Stimulated activated CD4-positive, alpha-beta T cell treated with anti-CD3 and anti-CD28 coated beads, Interleukin-1b, Interleukin-23, amount 100 ng/mL, for 1 hour (primary cell): ENCODE results near the gene DCST1.

Experiments
- DNase-seq, 2 donors: peaks; one replicate each; pipeline ENCODE4 v3.0.0-alpha.2; 2020; ENCODE audit warnings: low read depth in 2 of 2

DCST1 gene

DNA sequence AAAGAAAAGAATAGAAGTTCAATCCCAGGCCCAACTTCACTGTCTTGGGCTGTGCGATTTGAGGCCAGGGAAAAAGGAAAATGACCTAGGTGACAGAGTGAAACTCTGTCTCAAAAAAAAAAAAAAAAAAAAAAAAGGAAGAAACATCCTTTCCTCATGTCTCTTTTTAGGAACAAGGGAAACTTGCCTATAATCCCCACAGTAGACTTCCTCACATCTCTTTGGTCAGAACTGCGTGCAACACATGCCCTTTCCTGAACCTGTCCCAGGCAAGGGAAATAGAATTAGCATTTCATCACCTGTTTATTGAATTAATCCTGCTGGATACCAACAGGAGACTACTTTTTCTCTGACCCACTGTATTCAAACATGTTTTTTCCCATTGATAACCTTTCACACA lies 2.3 kb downstream of the DCST1 start:
- no peak for DNase-seq

DNA sequence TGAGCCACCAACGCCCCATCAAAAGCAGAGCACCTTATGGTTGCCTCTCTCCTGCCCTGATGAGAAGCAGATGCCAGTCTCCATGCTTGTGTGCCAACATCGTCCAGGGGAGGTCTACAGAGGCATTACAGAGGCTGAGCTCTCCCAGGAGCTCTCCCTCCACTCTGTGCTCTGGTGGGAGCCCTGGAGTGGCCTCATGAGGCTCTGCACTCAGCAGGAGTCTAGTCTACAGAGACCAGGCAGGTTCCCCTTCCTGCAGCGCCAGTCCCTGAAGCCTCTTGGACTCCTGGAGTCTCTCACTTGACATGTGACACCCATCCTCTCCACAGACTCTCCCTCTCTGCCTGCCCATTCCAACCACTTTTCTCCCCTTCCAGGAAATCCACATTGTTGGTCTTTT lies 3.4 kb downstream of the DCST1 start:
- no peak for DNase-seq

DNA sequence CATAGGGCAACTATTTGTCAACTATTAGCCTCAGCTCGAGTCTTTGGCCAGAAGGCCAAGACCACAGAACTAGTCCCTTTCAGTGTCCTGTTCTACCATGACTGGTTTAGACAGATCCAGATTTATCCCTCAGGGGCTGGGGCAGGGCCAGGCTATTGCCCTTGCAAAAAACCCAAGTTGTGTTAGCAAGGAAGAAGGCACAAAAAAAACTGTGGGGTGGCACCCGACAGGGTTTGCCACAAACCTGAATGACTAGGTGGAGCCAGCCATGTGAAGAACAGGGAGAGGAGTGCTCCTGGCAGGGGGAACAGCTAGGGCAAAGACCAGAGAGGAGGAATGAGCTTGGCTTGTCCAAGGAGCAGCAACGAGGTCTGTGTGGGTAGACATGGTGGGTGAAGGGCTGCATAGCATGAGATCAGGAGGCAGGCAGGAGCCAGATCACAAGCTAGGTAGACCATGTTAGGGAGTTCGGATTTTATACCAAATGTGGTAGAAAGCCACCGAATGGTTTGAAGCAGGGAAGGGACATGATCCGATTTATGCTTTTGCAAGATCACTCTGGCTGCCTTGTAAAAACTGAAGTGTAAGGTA lies 4.3 kb downstream of the DCST1 start:
- no peak for DNase-seq

DNA sequence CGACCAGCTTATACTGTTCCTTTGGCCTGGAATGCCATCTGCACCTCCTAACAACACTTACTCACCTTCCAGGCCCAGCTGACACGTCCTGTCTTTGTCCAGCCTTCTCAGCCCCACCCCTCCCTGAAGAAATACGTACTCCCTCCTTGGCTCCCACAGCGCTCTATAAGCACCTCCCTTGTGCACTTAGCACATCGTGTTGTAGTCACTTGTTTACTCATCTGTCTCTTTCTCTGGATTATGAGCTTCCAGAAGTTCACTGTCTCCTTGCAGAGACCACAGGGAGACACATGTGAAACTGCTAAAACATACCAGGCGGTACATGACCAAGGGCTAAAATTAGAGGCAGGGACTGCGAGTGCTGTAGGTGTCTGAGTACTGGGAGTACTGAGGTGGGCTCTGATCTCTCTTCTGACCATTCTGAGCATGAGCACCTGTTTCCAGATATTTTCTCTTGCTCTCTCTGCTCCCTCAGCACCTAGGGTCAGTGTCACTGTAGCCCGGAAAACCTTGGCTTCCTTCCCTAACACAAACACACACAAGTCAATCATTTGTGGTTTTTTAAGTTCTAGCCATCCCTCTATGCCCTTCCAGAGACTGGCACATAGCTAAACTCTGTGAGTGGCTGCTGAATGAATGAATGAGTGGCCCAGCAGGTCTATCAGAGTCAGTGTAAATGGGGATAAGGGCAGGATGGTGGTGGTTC lies 5.1 kb downstream of the DCST1 start:
- no peak for DNase-seq

DNA sequence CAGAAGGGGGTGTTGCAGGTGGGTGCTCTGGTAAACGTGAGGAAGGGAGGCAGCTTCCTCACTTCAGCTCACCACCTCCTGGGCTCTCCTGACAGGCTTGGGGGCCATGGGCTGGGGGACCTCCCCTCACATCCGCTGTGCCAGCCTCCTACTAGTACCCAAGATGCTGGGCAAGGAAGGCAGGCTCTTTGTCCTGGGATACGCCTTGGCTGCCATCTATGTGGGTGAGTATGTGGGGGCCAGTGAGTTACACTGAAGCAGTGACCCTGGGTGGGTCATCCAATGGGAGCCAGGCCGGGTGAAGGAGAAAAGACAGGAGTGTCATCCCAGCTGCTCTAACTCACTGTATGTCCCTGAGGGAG lies 5.7 kb downstream of the DCST1 start:
- DNase-seq = no peak

DNA sequence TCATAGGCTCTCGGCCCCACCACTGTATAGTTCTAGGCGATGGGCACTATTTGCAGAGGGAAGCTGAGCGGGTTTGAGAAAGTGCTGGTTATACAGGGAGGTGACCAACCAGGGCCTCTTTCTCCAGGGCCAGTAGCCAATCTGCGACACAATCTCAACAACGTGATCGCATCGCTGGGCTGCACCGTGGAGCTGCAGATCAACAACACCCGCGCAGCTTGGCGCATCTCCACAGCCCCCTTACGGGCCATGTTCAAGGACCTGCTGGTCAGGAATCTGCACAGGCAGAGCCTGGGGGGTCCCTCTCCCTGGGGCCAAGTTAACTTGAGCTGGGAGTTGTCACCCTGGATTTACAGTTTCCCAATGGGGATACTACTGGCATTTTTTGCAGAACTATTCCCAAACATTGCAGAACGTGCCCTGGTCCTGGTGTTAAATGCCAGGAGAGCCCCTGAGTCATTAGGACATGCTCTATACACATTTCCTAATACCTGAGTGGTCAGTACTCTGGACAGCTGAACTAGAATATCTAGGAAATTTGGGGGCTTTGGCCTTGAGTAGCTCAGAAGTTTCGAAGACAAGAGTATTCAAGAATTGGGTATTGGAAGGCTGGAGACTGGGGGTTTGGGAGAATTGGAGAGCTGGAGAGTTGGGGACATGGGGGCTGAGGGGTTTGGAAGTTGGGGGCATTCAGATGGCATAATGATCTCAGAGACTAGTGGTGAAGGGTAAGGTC lies 6.9 kb downstream of the DCST1 start:
- DNase-seq = no peak

DNA sequence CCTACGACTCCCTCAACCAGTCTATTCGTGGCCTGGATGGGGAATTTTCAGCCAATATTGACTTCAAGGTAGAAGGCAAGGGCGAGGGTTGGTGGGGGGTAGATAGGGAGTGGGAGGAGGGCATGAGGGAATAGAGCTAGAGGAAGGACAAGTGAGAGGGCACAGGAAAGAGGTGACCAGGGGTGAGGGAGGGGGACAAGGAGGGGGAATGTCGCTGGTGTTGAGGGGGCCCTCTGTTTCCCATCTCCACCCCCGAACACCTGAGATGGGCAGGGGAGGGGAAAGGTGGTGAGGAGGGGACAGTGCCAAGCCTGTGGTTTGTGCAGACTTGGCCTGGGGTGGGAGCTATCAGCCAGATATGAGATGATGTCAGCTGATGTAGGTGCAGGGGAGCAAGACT lies 9.2 kb downstream of the DCST1 start:
- no peak for DNase-seq

DNA sequence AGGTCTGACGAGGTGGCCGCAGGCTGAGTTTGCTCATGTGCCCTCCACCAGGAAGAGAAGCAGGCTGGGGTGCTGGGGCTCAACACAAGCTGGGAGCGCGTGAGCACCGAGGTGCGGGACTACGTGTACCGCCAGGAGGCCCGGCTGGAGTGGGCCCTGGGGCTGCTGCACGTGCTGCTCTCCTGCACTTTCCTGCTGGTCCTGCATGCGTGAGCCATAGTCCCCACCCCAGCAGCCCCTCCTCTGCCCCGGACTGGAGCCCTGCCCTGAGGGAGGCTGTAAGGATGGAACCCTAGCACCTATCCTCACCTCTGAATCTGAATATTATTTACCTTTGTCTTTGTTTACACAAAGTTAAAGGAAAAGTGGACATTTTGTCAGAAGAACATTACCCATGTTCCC lies 9.7 kb downstream of the DCST1 start:
- DNase-seq = no peak

DNA sequence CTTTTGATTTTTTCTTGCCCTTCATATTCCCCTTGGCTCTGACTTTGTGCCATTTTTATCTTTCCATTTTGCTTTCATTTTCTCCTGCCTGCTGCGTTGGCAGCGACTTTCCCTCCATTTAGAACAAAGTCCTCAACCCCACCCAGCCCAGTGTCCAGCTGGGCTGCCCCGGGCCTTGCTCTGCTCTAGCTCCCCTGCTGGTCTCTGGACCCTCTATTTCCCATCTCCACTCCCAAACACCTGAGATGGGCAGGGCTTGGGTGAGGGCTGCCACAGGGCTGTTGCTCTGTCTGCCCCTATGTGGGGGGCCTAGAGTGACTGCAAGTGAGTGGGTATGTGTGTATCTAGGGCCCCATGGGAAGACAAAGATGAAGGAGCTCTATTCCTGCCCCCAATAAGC lies 10.2 kb downstream of the DCST1 start:
- DNase-seq = no peak

DNA sequence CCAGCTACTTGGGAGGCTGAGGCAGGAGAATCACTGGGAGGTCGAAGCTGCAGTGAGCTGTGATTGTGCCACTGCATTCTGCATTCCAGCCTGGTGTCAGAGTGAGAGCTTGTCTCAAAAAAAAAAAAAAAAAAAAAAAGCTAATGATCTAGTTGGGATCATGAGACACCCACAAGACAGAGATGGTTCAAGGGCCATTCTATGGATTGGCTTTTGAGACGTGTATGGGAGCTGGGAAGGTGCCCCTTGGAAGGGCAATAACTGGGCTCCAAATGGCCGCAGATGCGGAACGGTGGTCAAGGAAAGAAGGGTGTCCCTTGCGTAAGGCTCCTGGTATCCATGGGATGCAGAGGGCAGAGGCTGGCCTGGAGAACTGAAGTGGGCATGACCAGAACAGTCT lies 10.7 kb downstream of the DCST1 start:
- DNase-seq = no peak

DNA sequence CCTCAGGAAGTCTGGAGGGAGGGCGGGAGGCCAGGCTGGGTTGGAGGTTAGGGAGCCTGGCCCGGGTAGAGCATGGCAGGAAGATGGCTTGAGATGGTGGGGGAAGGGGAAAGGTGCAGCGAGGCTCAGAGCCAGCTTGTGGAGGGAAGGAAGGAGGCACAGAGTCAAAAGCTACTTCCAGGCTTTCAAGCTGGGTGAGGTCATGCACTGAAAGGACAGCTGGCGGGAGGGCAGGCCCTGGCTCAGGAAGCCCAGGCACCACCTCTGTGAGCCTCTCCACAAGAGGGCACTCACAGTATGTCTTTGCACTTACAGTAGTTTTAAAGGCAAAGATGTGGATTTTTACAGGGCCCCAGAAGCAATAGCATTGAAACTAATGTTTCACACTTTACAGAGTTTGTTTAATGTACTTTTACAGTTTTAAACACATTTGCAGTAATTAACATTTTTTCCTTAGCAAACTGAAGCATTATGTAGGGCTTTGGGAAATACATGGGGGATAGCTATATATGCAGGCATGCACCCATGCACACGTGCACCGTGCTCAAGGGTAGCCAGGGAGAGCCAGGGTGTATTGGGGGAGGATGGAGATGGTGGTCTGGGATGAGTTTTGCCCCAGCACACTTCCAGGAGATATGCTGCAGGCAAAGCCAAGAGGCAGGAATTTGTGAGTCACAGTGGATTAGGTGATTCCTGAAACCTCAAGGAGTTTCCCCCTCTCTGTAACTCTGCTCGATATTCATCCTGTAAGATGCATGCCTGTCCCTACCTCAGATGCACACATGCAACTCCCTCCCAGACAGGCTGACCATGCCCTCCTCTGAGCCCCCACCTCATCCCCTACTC lies 11.4 kb downstream of the DCST1 start:
- DNase-seq = peak in 1 of 2 donors; percentile 25

DNA sequence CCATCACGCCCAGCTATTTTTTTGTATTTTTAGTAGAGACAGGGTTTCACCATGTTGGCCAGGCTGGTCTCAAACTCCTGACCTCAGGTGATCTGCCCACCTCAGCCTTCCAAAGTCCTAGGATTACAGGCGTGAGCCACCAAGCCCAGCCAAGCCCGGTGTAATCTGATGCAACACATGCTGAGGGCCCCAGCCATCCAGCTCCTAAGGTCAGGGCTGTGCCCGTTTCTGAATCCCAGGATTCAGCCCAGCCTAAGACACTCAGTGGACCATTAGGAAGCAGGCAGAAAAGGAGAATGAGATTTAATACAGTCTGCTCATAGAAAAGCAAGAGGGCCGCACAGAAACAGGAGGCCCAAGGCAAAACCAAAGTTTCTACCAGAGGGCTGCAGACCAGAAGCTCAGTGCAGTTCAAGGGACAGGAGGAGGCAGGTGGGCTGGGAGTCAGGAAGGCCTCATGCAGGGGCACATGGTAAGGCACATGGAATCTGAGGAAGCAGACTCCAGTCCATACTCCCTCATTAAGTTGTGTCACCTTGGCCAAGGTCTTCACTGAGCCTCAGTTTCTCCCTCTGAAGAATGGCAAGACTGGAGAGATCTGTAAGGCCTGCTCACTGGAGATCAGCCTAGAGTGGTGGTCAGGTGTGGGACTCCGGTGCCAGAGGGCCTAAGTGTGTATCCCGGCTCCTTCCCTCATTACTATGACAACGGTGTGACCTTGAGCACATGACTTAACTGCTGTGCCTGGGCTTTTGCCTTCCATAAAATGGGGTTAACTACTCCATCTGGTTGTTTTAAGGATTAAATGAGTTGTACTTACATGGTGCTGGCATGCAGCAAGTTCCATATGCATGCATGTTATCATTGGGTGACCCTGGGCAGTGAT lies 15.1 kb downstream of the DCST1 start:
- DNase-seq = no peak

DNA sequence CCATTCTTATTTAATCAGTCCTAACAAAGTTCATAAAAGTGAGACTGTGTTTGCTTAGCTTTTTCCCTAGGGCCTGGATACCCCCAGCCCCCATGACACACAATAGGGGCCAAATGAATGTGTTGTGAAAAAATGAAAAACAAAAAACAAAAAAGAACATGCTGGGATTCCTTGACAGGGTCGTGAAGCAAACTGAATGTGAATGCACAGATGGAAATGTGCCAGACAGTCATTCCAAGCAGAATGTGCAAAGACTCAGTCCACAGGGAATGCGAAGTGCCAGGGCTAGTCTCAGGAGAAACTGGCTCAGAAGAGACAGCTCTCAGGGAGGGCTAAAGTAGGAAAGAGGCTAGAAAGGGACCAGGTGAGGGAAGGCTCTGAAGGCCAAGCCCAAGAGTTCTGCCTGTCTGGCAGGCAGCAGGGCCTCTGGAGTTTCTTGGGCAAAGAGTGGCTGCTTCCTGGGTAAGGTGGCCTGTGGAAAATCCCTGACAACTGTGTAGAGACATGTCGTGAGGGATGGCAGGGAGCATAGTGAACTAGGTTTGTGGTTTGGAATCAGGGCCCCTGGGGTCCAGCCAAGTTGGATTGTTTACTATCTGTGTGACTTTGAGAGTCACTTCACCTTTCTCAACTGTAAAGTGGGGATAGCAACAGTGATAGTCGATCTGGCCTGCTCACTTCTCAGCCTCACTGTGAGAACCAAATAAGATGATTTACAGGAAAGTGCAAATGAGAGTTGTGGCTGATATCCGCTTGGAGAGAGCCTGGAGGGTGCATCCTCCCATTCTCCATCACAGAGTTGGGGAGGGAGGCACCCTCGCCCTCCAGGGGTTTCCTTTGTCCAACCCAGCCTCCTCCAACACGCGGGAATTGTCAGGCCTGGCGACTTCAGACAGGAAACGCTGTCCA lies 16.3 kb downstream of the DCST1 start:
- DNase-seq = no peak

DNA sequence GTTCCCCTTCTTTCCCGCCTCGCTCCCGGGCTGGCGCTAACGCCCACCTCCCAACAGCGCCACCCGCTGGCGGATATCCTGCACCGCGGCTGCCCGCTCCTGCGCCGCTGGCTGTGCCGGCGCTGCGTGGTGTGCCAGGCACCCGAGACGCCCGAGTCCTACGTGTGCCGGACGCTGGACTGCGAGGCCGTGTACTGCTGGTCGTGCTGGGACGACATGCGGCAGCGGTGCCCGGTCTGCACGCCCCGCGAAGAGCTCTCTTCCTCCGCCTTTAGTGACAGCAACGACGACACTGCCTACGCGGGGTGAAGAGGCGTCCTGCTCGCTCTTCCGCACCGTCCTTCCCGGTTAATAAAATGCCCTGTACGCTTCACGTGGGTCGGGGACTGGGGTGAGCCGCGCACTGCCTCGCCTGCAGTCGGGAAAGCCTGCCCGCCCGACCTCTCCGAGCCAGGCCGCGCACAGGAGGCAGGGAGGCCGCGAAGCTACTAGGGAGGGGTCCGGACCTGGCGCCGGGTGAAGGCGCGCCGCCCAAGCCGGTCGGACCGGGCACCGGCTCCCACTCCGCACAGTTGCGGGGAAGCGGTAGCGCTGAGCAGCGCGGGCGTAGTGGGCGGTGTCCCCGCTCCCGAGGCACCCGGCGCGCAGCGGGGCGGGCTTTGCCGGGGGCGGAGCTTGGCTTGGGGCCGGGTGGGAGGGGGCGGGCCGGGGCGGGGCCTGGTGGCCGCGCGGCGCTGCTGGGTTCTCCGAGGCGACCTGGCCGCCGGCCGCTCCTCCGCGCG lies 17.1 kb downstream of the DCST1 start, which contains the start of gene ADAM15:
Gene ADAM15 (plus strand): TSS at position 757 of the 782 bp plus-strand sequence. CDS start 71 bp downstream, outside the sequence.
- peak; percentile 41 to 64 for DNase-seq

DNA sequence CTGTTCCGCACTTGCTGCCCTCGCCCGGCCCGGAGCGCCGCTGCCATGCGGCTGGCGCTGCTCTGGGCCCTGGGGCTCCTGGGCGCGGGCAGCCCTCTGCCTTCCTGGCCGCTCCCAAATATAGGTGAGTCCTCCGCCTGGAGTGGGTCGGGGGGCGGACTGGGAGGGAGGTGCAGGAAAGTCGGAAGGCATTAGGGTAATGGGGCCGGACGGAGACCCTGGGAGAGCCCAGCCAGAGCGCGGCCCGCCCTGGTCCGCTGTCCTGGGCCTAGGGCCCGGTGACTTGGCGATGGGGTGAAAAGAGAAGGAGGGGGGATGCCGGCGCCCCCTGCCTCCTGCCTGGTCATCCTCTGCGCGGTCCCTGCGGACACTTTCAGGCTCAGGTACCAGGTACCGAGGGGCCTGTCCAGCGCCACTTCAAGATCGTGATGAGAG lies 17.7 kb downstream of the DCST1 start:
- no peak for DNase-seq

DNA sequence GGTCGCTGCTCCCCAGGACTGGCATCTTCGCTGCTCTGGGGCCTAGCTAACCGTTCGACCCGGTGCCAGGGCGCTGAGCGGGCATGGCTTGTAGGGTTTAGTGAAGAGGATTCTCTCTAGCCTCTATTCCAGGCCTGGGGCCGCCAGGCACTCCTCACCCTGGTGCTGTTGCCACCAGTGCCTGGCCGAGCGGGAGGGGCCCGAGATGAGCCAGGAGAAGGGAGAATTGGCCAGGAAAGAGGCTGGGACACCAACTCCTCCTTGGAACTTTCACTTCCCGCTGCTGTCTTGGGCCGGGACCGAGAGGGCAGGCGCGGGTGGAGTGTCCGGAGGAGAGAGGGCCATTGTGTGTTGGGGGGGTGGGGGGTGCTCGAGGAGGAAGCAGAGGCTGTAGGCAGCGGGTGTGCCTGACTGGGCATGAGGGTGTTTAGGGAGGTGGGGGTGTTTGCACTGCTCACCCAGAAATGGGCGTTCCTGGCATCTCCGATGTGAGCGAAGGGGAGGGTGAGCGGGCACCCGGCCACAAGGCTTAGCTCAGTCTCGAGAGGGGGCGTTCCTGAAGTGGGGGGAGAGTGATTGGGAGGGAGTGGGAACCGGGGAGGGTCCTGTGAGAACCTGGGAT lies 18.3 kb downstream of the DCST1 start:
- no peak for DNase-seq

DNA sequence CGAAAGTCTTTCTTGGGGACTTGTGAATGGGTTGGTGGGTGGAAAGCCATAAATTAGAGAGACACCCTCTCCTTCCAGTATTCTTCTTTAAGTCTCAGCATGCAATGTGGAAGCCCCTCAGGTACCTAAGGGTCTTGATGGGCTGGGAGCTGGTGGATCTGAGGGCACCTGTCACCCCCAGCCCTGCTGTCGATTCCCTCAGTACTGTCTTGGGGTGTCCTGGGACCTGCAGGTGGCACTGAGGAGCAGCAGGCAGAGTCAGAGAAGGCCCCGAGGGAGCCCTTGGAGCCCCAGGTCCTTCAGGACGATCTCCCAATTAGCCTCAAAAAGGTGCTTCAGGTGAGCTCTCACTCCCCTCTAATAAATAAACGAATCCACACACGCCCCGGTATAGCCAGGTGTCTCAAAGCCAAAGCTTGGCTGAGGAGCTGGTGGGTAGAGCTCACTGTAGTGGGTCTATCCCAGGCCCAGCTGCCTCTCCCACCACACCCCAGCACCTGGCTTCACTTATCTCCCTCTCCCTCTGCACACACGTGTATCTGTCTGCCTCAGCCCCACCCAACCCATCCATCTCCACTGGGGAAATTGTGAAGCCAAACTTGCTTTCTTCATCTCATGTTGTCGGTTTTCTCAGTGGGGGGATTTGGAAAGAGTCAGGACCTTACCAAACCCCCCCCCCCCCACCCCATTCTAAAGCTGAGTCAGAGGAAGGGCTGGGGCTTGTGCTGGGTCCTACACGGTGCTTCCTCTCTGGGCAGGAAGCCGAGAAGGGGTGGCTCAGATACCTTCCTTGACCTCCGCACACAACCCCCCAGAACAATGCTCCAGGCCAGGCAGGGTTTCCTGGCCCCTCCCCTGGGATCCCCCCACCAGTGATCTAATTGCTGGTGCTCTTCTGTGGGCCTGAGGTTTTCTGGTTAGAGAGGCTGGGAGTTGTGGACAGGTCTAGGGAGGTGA lies 19.1 kb downstream of the DCST1 start:
- DNase-seq = no peak
